Kidney tubule cell (primary cell): ENCODE measurements around the gene SOCS7.
A peak's percentile ranks its signal among the peaks of the same experiment; 100 is the strongest.
"Not testable (repeated sequence)": the region's sequence is repeated elsewhere in the genome, so short reads cannot be mapped to it uniquely, and the experiment has no call there.

Experiments
- DNase-seq: peaks from one replicate; pipeline ENCODE4 v3.0.0-alpha.2; 2018; ENCODE audit warnings: low spot score

Gene SOCS7

DNA sequence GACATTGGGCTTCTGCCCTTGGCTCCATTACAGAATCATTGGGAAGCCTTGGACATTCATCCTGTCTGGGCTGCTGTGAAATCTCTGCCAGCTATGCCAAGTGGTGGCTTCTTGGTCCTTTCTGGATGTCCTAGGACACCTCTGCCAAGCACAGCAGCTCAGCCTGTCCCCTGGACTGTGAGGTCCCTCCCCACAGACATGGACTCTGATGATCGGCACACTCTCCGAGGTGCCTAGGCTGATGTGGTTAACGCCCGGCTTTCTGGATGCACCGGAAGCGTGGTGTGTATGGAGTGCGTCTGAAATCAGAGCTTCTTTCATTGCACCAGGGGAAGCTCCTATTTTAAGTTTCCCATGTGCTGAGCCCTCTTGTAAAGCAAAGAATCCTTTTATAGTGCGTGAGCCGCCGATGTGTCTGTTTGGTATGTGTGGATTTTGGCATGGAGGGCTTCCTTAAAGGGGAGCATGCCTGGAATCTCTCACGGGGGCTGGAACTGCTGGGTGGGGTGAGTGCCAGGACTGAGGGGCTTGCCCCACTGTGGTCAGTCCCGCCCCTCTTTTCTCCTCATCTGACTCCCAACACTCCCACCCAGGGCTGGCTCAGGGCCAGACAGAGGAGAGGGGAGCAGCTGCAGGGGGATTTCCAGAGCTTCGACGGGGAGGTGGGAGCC, 69.7 kb downstream of the SOCS7 start:
- no peak for DNase-seq

DNA sequence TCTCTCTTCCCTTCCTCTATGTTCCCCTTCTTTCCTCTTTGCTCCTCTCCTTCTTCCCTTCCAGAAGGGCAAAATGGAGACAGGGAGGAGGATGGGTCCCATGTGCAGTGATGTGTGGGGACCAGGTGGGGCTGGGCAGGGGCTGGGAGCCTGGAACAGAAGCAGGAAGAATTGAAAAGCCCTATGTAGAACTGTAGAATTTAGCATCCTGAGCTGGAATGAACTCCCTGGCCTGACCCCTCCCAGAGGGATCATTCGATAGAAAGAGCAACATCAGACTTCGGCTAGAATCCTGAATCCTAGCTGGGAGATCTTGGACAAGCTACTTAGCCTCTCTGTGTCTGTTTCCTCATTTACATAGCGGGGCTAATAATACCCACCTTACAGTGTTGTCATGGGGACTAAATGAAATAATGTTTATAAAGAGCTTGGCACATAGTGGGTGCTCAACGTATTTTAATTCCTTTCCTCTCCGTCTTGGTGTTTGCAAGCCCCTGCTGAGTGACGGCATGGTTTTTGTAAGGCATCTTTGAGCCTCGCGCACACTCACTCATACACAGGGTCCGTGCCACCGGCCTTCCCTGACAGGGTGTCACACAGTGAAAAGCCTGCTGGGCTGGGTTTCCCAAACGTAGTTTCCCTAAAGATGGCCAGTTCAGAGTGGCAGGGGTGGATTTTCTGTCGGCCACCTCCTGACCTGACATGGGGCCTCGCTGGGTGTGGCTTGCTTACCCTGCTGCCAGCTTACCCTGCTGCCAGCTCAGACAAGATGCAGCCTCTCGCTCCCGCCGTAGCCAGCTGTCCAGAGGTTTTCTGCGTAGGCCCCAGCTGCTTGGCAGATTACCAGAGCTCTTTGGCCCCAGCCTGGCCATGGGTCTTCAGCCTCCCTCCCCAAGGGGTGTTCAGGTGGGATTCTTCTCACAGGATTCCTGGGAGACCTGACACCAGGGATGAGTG, 70.5 kb downstream of the SOCS7 start:
- no peak for DNase-seq

- no peak for DNase-seq
Observed at GRCh38 chr17:38424297-38424972, 72.8 kb downstream of the SOCS7 start.

DNA sequence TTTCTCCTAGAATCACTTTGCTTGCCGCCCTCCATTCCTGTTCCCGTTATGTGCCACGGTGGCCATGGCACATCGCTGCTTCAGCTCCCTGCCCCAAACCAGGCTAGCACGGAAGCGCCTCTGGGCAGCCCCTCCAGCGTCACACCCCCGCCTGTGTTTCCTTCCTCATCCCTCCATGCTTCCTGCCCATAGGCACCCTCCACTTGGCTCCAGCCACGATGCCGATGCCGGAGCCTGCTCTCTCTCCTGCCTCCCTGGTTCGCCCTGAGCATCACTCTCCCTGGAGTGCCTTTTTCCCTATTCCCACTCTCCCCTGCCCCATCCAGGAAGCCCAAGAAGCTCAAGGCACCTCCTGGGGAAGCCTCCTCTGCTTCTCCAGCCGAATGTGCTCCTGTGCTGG, 73.4 kb downstream of the SOCS7 start:
- no peak for DNase-seq

GRCh38 chr17:38425744-38426143, 74.1 kb downstream of the SOCS7 start:
- no peak for DNase-seq

DNA sequence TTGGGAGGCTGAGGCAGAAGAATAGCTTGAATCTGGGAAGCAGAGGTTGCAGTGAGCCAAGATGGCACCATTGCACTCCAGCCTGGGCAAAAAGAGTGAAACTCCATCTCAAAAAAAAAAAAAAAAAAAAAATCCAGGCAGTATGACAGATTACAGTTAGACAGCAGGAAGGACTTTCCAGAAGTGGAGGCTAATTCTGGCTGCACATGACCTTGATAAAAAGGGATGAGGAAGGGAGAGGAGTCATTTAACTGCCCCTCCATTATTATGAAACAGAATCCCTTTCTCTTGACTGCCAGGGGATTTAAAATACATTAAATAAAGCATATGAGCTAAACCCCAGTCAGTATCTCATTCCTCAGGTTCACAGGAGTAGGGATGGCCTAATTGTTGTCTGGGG, 74.8 kb downstream of the SOCS7 start:
- DNase-seq: no peak

DNA sequence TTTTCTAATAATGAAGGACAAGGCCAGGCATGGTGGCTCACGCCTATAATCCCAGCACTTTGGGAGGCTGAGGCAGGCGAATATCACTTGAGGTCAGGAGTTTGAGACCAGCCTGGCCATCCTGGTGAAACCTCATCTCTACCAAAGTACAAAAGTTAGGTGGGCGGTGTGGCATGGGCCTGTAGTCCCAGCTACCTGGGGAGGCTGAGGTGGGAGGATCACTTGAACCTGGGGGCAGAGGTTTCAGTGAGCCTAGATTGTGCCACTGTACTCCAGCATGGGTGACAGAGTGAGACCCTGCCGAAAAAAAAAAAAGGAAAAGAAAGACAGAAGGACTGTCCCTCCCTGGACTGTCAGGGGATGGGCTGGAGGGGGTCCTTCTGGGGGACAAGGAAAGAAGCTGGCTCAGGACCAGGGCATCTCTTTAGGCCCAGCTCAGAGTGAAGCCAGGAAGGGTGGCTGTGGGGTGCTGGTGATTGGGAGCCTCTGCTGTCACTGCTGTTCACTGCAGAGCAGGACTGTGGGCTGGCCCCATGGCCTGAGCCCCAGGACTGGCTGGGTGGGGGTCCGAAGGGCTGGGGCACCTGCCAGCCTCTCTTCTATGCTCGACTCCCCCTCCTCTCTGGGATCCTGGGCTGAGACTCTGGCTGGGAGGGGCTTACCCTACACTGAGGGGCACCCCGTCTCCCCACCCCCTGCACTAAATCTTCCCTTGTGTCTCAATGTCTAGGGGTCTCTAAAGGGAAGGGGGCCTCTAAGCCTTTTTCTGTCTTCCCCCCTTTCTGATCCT, 75.7 kb downstream of the SOCS7 start:
- no peak for DNase-seq

GRCh38 chr17:38428112-38428642, 76.5 kb downstream of the SOCS7 start, which contains the start of gene ARHGAP23:
TSS of gene ARHGAP23 (plus strand) at chr17:38428464. CDS start at chr17:38428486, 22 bp downstream.
- peak; percentile 77 for DNase-seq

- DNase-seq: peak; percentile 74
Observed at GRCh38 chr17:38428643-38429371, 77.2 kb downstream of the SOCS7 start.

DNA sequence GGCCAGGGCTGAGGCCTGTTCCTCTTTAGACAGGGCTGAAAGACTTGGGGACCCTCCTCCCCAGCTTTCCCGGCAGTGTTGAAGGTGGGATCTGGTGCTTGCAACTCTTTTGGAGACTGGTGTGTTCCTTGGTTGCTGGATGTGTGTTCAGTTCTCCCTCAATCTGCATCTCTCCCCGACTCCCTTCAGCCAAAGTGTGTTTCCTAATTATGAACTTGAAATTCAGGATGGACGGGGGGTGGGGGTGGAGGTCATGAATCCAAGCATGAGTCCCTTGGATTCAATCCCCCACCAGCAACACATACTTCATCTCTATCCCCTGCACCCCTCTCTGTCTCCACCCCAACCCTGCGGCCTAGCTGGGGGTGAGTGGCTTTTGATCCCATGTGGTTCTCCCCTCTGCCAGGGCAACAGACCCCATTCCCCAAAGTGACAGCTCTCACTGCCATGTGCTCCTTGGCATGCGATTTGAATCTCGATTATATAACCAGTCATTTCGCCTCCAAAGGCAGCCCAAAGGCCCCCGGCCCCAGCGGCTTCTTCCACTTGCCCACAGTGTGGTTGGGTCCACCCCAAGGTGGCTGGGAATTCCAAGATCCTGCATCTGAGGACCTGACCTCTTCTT, 77.9 kb downstream of the SOCS7 start:
- no peak for DNase-seq

GRCh38 chr17:38430316-38430715, 78.7 kb downstream of the SOCS7 start:
- no peak for DNase-seq

GRCh38 chr17:38430822-38431221, 79.2 kb downstream of the SOCS7 start:
- DNase-seq: no peak

GRCh38 chr17:38431346-38432145, 79.9 kb downstream of the SOCS7 start:
- DNase-seq: no peak

DNA sequence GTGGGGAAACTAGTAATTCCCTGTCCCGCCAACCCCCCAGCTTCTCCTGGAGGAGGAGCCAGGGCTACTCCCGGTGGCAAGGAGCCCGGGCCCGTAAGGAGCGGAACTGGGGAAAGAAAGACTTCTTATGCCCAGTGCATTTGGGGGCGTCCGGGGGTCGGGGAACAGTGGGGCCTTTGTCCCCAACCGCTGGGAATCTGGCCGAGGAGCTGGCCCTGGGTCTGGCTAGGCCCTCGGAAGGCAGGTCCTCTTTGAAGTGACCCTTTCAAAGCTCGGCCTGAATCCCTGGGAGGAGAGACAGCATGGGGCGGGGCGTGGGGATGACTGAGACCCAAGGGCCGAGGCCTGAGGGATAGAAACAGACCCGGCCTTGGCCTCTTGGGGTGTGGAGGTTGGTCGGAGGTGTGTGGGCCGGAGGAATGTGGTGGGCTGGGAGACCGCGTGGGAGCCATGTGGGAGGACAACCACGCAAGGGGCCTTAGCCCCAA, 82.6 kb downstream of the SOCS7 start:
- no peak for DNase-seq

DNA sequence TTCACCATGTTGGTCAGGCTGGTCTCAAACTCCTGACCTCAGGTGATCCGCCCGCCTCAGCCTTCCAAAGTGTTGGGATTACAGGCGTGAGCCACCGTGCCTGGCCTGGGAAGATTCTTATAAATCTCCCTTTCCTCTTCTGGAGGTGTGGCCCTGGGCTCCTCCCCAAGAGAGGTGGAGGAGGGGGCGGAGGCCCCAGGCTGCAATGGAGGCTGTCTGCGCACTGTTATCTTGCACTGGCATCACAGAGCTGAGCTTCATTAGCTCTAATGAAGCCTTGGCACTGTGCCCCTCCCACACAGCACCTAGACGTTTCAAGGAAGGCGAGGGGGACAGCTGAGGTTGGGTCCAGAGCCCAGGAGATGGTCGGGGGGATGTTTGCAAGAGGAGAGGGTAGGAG, 84.2 kb downstream of the SOCS7 start:
- no peak for DNase-seq

DNA sequence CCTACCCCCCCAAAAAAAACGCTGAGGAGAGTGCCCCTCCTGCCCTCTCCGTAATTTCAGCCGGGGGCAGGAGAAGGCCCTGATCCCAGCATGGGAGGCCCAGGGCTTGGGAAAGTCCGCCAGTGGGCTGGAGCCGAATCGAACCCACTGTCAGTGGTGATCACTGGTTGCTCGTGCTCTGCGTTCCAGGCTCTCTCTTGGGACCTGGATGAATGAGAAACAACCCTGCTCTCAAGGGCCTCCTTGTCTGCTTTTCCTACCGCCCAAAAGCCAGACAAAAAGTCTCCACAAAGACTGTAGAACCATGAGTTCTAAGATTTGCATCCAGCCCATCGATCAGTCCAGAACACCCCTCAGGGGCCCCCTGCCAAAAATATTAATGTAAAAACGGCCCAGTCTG, 84.7 kb downstream of the SOCS7 start:
- no peak for DNase-seq

- not testable (repeated sequence) for DNase-seq
Observed at GRCh38 chr17:38437313-38437712, 85.7 kb downstream of the SOCS7 start.

DNA sequence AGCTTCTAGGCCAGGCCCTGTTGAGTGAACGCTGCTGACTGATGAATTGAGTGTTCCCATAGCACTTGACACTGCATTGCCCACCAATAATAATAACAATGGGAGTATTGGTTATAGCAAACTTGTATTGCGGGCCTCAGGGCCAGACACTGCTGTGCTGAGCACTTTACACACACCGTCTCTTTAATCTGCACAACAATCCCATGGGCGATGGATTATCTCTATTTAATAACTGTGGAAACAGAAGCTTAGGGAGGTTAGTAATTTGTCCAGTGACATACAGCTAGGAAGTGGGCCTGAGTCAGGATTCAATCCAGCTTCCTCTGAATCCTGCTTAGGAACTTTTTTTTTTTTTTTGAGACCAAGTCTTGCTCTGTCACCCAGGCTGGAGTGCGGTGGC, 87.8 kb downstream of the SOCS7 start:
- no peak for DNase-seq

GRCh38 chr17:38440614-38441397, 89.2 kb downstream of the SOCS7 start:
- no peak for DNase-seq
